GM23248 (cell line): ENCODE results near the gene ABCA12.

ENCODE experiments used
- EZH2 ChIP-seq: fragments of 200-600 bp; sonication (generic); IDR thresholded peaks from 2 replicates; pipeline ENCODE4 v1.6.1; 2018; ENCODE audit warnings: antibody characterized with exemption, mild to moderate bottlenecking; ENCODE audit not compliant: insufficient read depth, poor library complexity, severe bottlenecking
- EZH2phosphoT487 ChIP-seq: fragments of 200-600 bp; sonication (generic); IDR thresholded peaks from 2 replicates; pipeline ENCODE4 v1.6.1; 2018; ENCODE audit warnings: antibody characterized with exemption, moderate library complexity, mild to moderate bottlenecking, low read depth; ENCODE audit not compliant: insufficient read depth

GRCh38 chr2:215145611-215146010, 7.2 kb upstream of the ABCA12 start:
- TF ChIP-seq EZH2 (no peak), EZH2phosphoT487 (no peak)
